HCT116 (cell line): Measurements from ENCODE around the gene CDR2L. TPM values are rescaled to one million over a fixed set of nuclear protein-coding genes. Genes with fewer than 3 reads are reported as not detected.

ENCODE experiments used
- ATAC-seq: fragments of 200-7000 bp; cut with Tn5 transposase; 2 replicates; pipeline ENCODE4 v1.9.1; 2020; ENCODE audit warnings: mild to moderate bottlenecking, moderate library complexity
- BruUV-seq: library from RNA; stranded (reverse); fragments of 400-500 nt; replicated peaks from 2 replicates; lab custom pipeline; 2021; lab: Mats Ljungman, UMichigan
- CTCF ChIA-PET: fragments of 300-600 bp; sonication (Branson Sonifier 250); formaldehyde crosslinking; loops from one replicate; lab custom pipeline; 2021; ENCODE audit warnings: antibody characterized with exemption; lab: Charles Lee
- POLR2A ChIA-PET: fragments of 300-600, 350-600 bp; sonication (Branson Sonifier 250); formaldehyde crosslinking; loops from one replicate; lab custom pipeline; 2021; ENCODE audit warnings: antibody characterized with exemption; lab: Charles Lee
- RAD21 ChIA-PET, 2 experiments: fragments of 300-600 bp; sonication (Branson Sonifier 250); formaldehyde crosslinking; loops; one replicate each; lab custom pipeline; 2023; ENCODE audit warnings: low total read pairs in 2 of 2; ENCODE audit not compliant: uncharacterized antibody in 2 of 2, unreplicated experiment in 2 of 2, low non-redundant PET in 1 of 2; lab: Charles Lee
- DNase-seq: peaks from one replicate; pipeline ENCODE4 v3.0.0-alpha.2; 2010; ENCODE audit warnings: low read depth, low spot score
- H2AFZ ChIP-seq: fragments of 200-600 bp; shearing (Covaris generic), sonication (generic); 2 replicates; pipeline ENCODE4 v1.6.1; 2017; ENCODE audit warnings: low read depth, mixed run types, mixed read lengths, antibody characterized with exemption, low read length; ENCODE audit not compliant: poor library complexity, severe bottlenecking
- H3K27ac ChIP-seq: 2 replicates; pipeline ENCODE4 v1.5.1; 2012; ENCODE audit warnings: low read depth, low read length
- H3K27me3 ChIP-seq: fragments of 200-600 bp; sonication (generic); 2 replicates; pipeline ENCODE4 v1.6.1; 2016; ENCODE audit warnings: mixed run types, low read length, mixed read lengths; ENCODE audit not compliant: insufficient read depth
- H3K36me3 ChIP-seq, 2 experiments: fragments of 200-500 bp in 1 of 2; fragments of 200-600 bp in 1 of 2; sonication (Bioruptor generic) in 1 of 2; sonication (generic) in 1 of 2; 2 replicates each; pipeline versions ENCODE4 v1.5.1 to v1.6.1; 2014 to 2016; ENCODE audit warnings: low read length in 2 of 2, inconsistent platforms in 1 of 2, mixed read lengths in 1 of 2, mixed run types in 1 of 2; ENCODE audit not compliant: insufficient read depth in 2 of 2, control insufficient read depth in 1 of 2
- H3K4me1 ChIP-seq, 2 experiments: fragments of 200-600 bp in 1 of 2; sonication (generic) in 1 of 2; 2 replicates each; pipeline versions ENCODE4 v1.5.1 to v1.6.1; 2012 to 2017; ENCODE audit warnings: low read length in 2 of 2, inconsistent platforms in 1 of 2, mild to moderate bottlenecking in 1 of 2, mixed read lengths in 1 of 2, mixed run types in 1 of 2, moderate library complexity in 1 of 2; ENCODE audit not compliant: insufficient read depth in 2 of 2, control insufficient read depth in 1 of 2
- H3K4me2 ChIP-seq: fragments of 200-600 bp; sonication (generic); 2 replicates; pipeline ENCODE4 v1.6.1; 2017; ENCODE audit warnings: mixed run types, low read length, mixed read lengths
- H3K4me3 ChIP-seq, 2 experiments: fragments of 200-600 bp in 1 of 2; sonication (generic) in 1 of 2; replicated peaks in 1 of 2; 2 replicates each; pipeline ENCODE4 v1.5.1; 2011 to 2016; ENCODE audit warnings: low read length in 2 of 2, control low read depth in 1 of 2, low read depth in 1 of 2, mild to moderate bottlenecking in 1 of 2, mixed read lengths in 1 of 2, mixed run types in 1 of 2
- H3K79me2 ChIP-seq: fragments of 200-600 bp; sonication (generic); 2 replicates; pipeline ENCODE4 v1.6.1; 2017; ENCODE audit warnings: mild to moderate bottlenecking, mixed run types, low read length, moderate library complexity, mixed read lengths; ENCODE audit not compliant: insufficient read depth
- H3K9ac ChIP-seq: fragments of 200-600 bp; sonication (generic); 2 replicates; pipeline ENCODE4 v1.6.1; 2016; ENCODE audit warnings: low read length, mixed read lengths
- H3K9me2 ChIP-seq: fragments of 200-600 bp; sonication (generic), shearing (Covaris generic); 2 replicates; pipeline ENCODE4 v1.6.1; 2017; ENCODE audit warnings: mixed run types, mild to moderate bottlenecking, moderate library complexity; ENCODE audit not compliant: insufficient read depth
- H3K9me3 ChIP-seq, 2 experiments: fragments of 200-500 bp in 1 of 2; fragments of 200-600 bp in 1 of 2; sonication (Bioruptor generic) in 1 of 2; sonication (generic) in 1 of 2; 2 replicates each; pipeline ENCODE4 v1.6.1; 2014 to 2017; ENCODE audit warnings: low read length in 2 of 2, mixed read lengths in 2 of 2, inconsistent platforms in 1 of 2, low read depth in 1 of 2, mild to moderate bottlenecking in 1 of 2, mixed run types in 1 of 2, moderate library complexity in 1 of 2; ENCODE audit not compliant: control insufficient read depth in 1 of 2, insufficient read depth in 1 of 2
- H4K20me1 ChIP-seq: fragments of 200-600 bp; sonication (generic), shearing (Covaris generic); 2 replicates; pipeline ENCODE4 v1.6.1; 2017; ENCODE audit warnings: mixed run types, mild to moderate bottlenecking, moderate library complexity; ENCODE audit not compliant: insufficient read depth
- ATF3 ChIP-seq: IDR thresholded peaks from 2 replicates; pipeline ENCODE4 v1.6.1; 2012
- CBX3 ChIP-seq: IDR thresholded peaks from 2 replicates; pipeline ENCODE4 v1.6.1; 2012; ENCODE audit warnings: low read depth
- CTCF ChIP-seq, 3 experiments: fragments of 200-600 bp in 1 of 3; sonication (generic) in 1 of 3; IDR thresholded peaks in 2 of 3; conservative IDR thresholded peaks in 1 of 3; 2 replicates each; pipeline ENCODE4 v1.5.1; 2012 to 2017; ENCODE audit warnings: low read depth in 2 of 3, low read length in 2 of 3, antibody characterized with exemption in 1 of 3, borderline replicate concordance in 1 of 3, control low read depth in 1 of 3, mild to moderate bottlenecking in 1 of 3, mixed read lengths in 1 of 3, mixed run types in 1 of 3, moderate library complexity in 1 of 3; ENCODE audit not compliant: insufficient read depth in 1 of 3
- EGR1 ChIP-seq: IDR thresholded peaks from 2 replicates; pipeline ENCODE4 v1.6.1; 2012; ENCODE audit warnings: low read depth
- EZH2 ChIP-seq: fragments of 200-600 bp; sonication (generic); IDR thresholded peaks from 2 replicates; pipeline ENCODE4 v1.6.1; 2017; ENCODE audit warnings: antibody characterized with exemption, mixed run types
- EZH2phosphoT487 ChIP-seq: fragments of 200-600 bp; IDR thresholded peaks from 2 replicates; pipeline ENCODE4 v1.6.1; 2018; ENCODE audit warnings: antibody characterized with exemption, borderline replicate concordance
- FOSL1 ChIP-seq: IDR thresholded peaks from 2 replicates; pipeline ENCODE4 v1.6.1; 2012; ENCODE audit warnings: low read depth
- JUND ChIP-seq: IDR thresholded peaks from 2 replicates; pipeline ENCODE4 v1.6.1; 2012
- RAD21 ChIP-seq: IDR thresholded peaks from 2 replicates; pipeline ENCODE4 v1.6.1; 2012; ENCODE audit warnings: low read depth, mild to moderate bottlenecking
- REST ChIP-seq: IDR thresholded peaks from 2 replicates; pipeline ENCODE4 v1.6.1; 2012; ENCODE audit warnings: low read depth
- SP1 ChIP-seq: IDR thresholded peaks from 2 replicates; pipeline ENCODE4 v1.6.1; 2012; ENCODE audit warnings: low read depth
- SRF ChIP-seq: IDR thresholded peaks from 2 replicates; pipeline ENCODE4 v1.6.1; 2012; ENCODE audit warnings: low read depth
- TCF7L2 ChIP-seq: IDR thresholded peaks from 2 replicates; pipeline ENCODE4 v1.7.0; 2011; ENCODE audit warnings: borderline replicate concordance, inconsistent platforms; ENCODE audit not compliant: insufficient read depth, insufficient read length; ENCODE audit errors: extremely low read depth
- ZFX ChIP-seq: fragments of 450-650 bp; IDR thresholded peaks from 2 replicates; pipeline ENCODE4 v1.6.1; 2017
- ZNF274 ChIP-seq: fragments of 200-500 bp; sonication (Bioruptor generic); IDR thresholded peaks from 2 replicates; pipeline ENCODE4 v1.6.1; 2014; ENCODE audit warnings: mild to moderate bottlenecking, low read depth, low read length, inconsistent platforms
- intact Hi-C: fragments of 100-400 bp; cut with micrococcal nuclease; formaldehyde crosslinking; loops from 2 replicates; pipeline ENCODE4 v1.10.0; 2022
- total RNA-seq: library from RNA; stranded (reverse); gene quantifications from one replicate; pipeline ENCODE4 v1.2.1, GENCODE V29; 2021; ENCODE audit not compliant: unreplicated experiment

Gene CDR2L
- total RNA-seq, 1 experiment from 2014 or later, result 26.5 TPM

- peaks cover 4 to 13% of the 10 kb centered on the region in 2 experiments; a peak in 3 of 4 replicates for H3K4me1 ChIP-seq
- no peaks in the 10 kb centered on the region for H3K27me3 ChIP-seq
- H3K27ac ChIP-seq, result no peak overlapping the region
- no peak for TF ChIP-seq SRF
- TF ChIP-seq CTCF (IDR thresholded peaks at IDR 0.05 in 2 of 3, conservative IDR thresholded peaks at IDR 0.05 in 1 of 3; ENCODE audit: borderline replicate concordance in 1 of 3, insufficient read depth in 1 of 3, low read depth in 2 of 3, low read length in 2 of 3), result no peak
- TF ChIP-seq, all 23 proteins: peak for 0
- no peak overlapping the region for H3K9ac ChIP-seq
- peaks cover 8% of the 10 kb centered on the region for H3K79me2 ChIP-seq
- no peak overlapping the region for H3K4me3 ChIP-seq
- RAD21 ChIA-PET, result interaction anchor here in 1 of 2 experiments (0.7 kb wide), 1 partner anchor 46 kb away, joined by 3 read pairs; no protein-coding TSS in a partner anchor
- no peaks in the 10 kb centered on the region for H3K9me3 ChIP-seq
- H3K36me3 ChIP-seq, result peaks cover 0 to 2% of the 10 kb centered on the region in 2 experiments; a peak in 1 of 4 replicates
- intact Hi-C loops, result no loop called here
- no peak overlapping the region for H2AFZ ChIP-seq
- CTCF ChIA-PET, result interaction anchor here (1.4 to 4.0 kb wide), 2 partner anchors 47 kb away, joined by 8 to 32 read pairs; no protein-coding TSS in a partner anchor
- H3K9me2 ChIP-seq, result no peaks in the 10 kb centered on the region
- POLR2A ChIA-PET, result no interaction called here
- H4K20me1 ChIP-seq, result no peaks in the 10 kb centered on the region
- no peak for ATAC-seq
- no peak overlapping the region for H3K4me2 ChIP-seq
- DNase-seq, result no peak
- no TSS peak for BruUV-seq
Observed at GRCh38 chr17:75008373-75008772, 20.9 kb downstream of the CDR2L start.

GRCh38 chr17:75009139-75009724 lies 21.8 kb downstream of the CDR2L start:
- ChIA-PET CTCF (interaction anchor here (1.4 kb wide), 1 partner anchor 47 kb away, joined by 8 read pairs; no protein-coding TSS in a partner anchor), RAD21 (no interaction called here), POLR2A (interaction anchor here (2.7 kb wide), 1 partner anchor 21 kb away, joined by 9 read pairs; the partner anchor contains the start of gene CDR2L)
- H3K9me2 ChIP-seq, result no peaks in the 10 kb centered on the region
- peaks cover 0 to under 1% of the 10 kb centered on the region in 2 experiments; a peak in 1 of 4 replicates for H3K36me3 ChIP-seq
- no peak for ATAC-seq
- H4K20me1 ChIP-seq, result no peaks in the 10 kb centered on the region
- no peak overlapping the region for H3K4me2 ChIP-seq
- H3K79me2 ChIP-seq, result peaks cover 16% of the 10 kb centered on the region
- intact Hi-C loops, result no loop called here
- no peak for DNase-seq
- no peak overlapping the region for H3K9ac ChIP-seq
- no peaks in the 10 kb centered on the region for H3K27me3 ChIP-seq
- H3K9me3 ChIP-seq, result no peaks in the 10 kb centered on the region
- H3K4me3 ChIP-seq, result no peak overlapping the region
- H2AFZ ChIP-seq, result no peak overlapping the region
- H3K4me1 ChIP-seq, result peaks cover 11 to 19% of the 10 kb centered on the region in 2 experiments
- BruUV-seq, result no TSS peak
- no peak overlapping the region for H3K27ac ChIP-seq
- TF ChIP-seq ATF3 (no peak), TCF7L2 (no peak), ZNF274 (no peak), EGR1 (no peak), REST (no peak), EZH2phosphoT487 (no peak), SRF (no peak), ZFX (no peak), FOSL1 (no peak), SP1 (no peak), RAD21 (no peak), JUND (no peak), CBX3 (no peak), EZH2 (no peak)
